HEK293 (cell line): ENCODE results near the gene SP2.

ENCODE experiments used
- CTCF ChIA-PET: fragments of 350-600 bp; formaldehyde crosslinking; extraction: SDS; loops from one replicate; lab custom pipeline; 2021; ENCODE audit warnings: antibody characterized with exemption; lab: Yijun Ruan, JAX
- POLR2A ChIA-PET: fragments of 300-600 bp; formaldehyde crosslinking; extraction: SDS; loops from one replicate; lab custom pipeline; 2020; ENCODE audit warnings: antibody characterized with exemption, inconsistent platforms; lab: Yijun Ruan, JAX
- H3K27ac ChIP-seq: fragments of 200-500 bp; sonication (Bioruptor generic); 2 replicates; pipeline ENCODE4 v1.5.1; 2014; ENCODE audit warnings: low read depth, low read length, control low read depth, inconsistent platforms; ENCODE audit errors: extremely low read depth
- H3K36me3 ChIP-seq, 2 experiments: fragments of 200-500 bp in 1 of 2; sonication (Bioruptor generic) in 1 of 2; 1 replicate in 1 of 2; 2 replicates in 1 of 2; pipeline ENCODE4 v1.5.1; 2014 to 2017; ENCODE audit warnings: inconsistent platforms in 2 of 2, low read length in 2 of 2; ENCODE audit not compliant: control insufficient read depth in 2 of 2, insufficient read depth in 1 of 2
- H3K4me1 ChIP-seq: fragments of 200-500 bp; sonication (Bioruptor generic); 2 replicates; pipeline ENCODE4 v1.5.1; 2014; ENCODE audit warnings: mild to moderate bottlenecking, low read length, inconsistent platforms; ENCODE audit not compliant: control insufficient read depth, insufficient read depth
- H3K4me3 ChIP-seq: 2 replicates; pipeline ENCODE4 v1.5.1; 2011; ENCODE audit warnings: low read depth, mild to moderate bottlenecking, control low read depth, low read length, moderate library complexity
- H3K9me3 ChIP-seq: fragments of 200-500 bp; sonication (Bioruptor generic); 2 replicates; pipeline ENCODE4 v1.5.1; 2014; ENCODE audit warnings: low read depth, low read length, inconsistent platforms; ENCODE audit not compliant: control insufficient read depth, insufficient read depth
- GLI2 ChIP-seq: fragments of 450-650 bp; formaldehyde crosslinking; IDR thresholded peaks from 2 replicates; pipeline ENCODE4; 2017; ENCODE audit warnings: missing biosample characterization, missing genetic modification characterization, low read depth, borderline replicate concordance
- GLIS2 ChIP-seq: fragments of 450-650 bp; formaldehyde crosslinking; IDR thresholded peaks from 2 replicates; pipeline ENCODE4 v1.5.1; 2016; ENCODE audit warnings: missing biosample characterization, missing genetic modification characterization
- HIC1 ChIP-seq: fragments of 450-650 bp; formaldehyde crosslinking; IDR thresholded peaks from 2 replicates; pipeline ENCODE4 v1.5.1; 2016; ENCODE audit warnings: missing biosample characterization, missing genetic modification characterization
- KLF10 ChIP-seq: fragments of 450-650 bp; IDR thresholded peaks from 2 replicates; pipeline ENCODE4 v1.5.1; 2018; ENCODE audit warnings: missing biosample characterization, mild to moderate bottlenecking, missing genetic modification characterization
- MZF1 ChIP-seq: fragments of 450-650 bp; formaldehyde crosslinking; IDR thresholded peaks from 2 replicates; pipeline ENCODE4 v1.5.1; 2017; ENCODE audit warnings: missing biosample characterization, missing genetic modification characterization, borderline replicate concordance
- PATZ1 ChIP-seq: fragments of 450-650 bp; formaldehyde crosslinking; IDR thresholded peaks from 2 replicates; pipeline ENCODE4 v1.5.1; 2016; ENCODE audit warnings: missing biosample characterization, missing genetic modification characterization
- PRDM1 ChIP-seq: fragments of 450-650 bp; formaldehyde crosslinking; IDR thresholded peaks from 2 replicates; pipeline ENCODE4; 2016; ENCODE audit warnings: missing biosample characterization, missing genetic modification characterization
- SP2 ChIP-seq: fragments of 450-650 bp; formaldehyde crosslinking; IDR thresholded peaks from 2 replicates; pipeline ENCODE4 v1.5.1; 2016; ENCODE audit warnings: missing biosample characterization, missing genetic modification characterization
- SP3 ChIP-seq: fragments of 450-650 bp; formaldehyde crosslinking; IDR thresholded peaks from 2 replicates; pipeline ENCODE4 v1.5.1; 2016; ENCODE audit warnings: missing biosample characterization, missing genetic modification characterization
- ZBTB48 ChIP-seq: fragments of 450-650 bp; formaldehyde crosslinking; IDR thresholded peaks from 2 replicates; pipeline ENCODE4 v1.5.1; 2016; ENCODE audit warnings: missing biosample characterization, missing genetic modification characterization
- ZBTB7A ChIP-seq: fragments of 450-650 bp; formaldehyde crosslinking; IDR thresholded peaks from 2 replicates; pipeline ENCODE4 v1.5.1; 2016; ENCODE audit warnings: low read depth, missing biosample characterization, missing genetic modification characterization
- ZBTB8A ChIP-seq: fragments of 450-650 bp; formaldehyde crosslinking; IDR thresholded peaks from 2 replicates; pipeline ENCODE4 v1.5.1; 2016; ENCODE audit warnings: missing biosample characterization, missing genetic modification characterization
- ZFP37 ChIP-seq: fragments of 450-650 bp; formaldehyde crosslinking; IDR thresholded peaks from 2 replicates; pipeline ENCODE4 v1.5.1; 2016; ENCODE audit warnings: missing biosample characterization, missing genetic modification characterization
- ZNF23 ChIP-seq: fragments of 450-650 bp; formaldehyde crosslinking; IDR thresholded peaks from 2 replicates; pipeline ENCODE4 v1.5.1; 2016; ENCODE audit warnings: missing biosample characterization, missing genetic modification characterization, borderline replicate concordance
- ZNF24 ChIP-seq: fragments of 450-650 bp; formaldehyde crosslinking; IDR thresholded peaks from 2 replicates; pipeline ENCODE4 v1.5.1; 2016; ENCODE audit warnings: missing biosample characterization, missing genetic modification characterization
- ZNF302 ChIP-seq: fragments of 450-650 bp; formaldehyde crosslinking; IDR thresholded peaks from 2 replicates; pipeline ENCODE4 v1.5.1; 2016; ENCODE audit warnings: missing biosample characterization, missing genetic modification characterization, low read depth
- ZNF335 ChIP-seq: fragments of 450-650 bp; formaldehyde crosslinking; conservative IDR thresholded peaks from 2 replicates; pipeline ENCODE4 v1.5.1; 2016; ENCODE audit warnings: missing biosample characterization, missing genetic modification characterization
- ZNF362 ChIP-seq: fragments of 450-650 bp; formaldehyde crosslinking; IDR thresholded peaks from 2 replicates; pipeline ENCODE4 v1.5.1; 2016; ENCODE audit warnings: missing biosample characterization, missing genetic modification characterization
- ZNF391 ChIP-seq: fragments of 450-650 bp; formaldehyde crosslinking; IDR thresholded peaks from 2 replicates; pipeline ENCODE4 v1.5.1; 2016; ENCODE audit warnings: low read depth, missing biosample characterization, missing genetic modification characterization, borderline replicate concordance
- ZNF416 ChIP-seq: fragments of 450-650 bp; formaldehyde crosslinking; IDR thresholded peaks from 2 replicates; pipeline ENCODE4 v1.5.1; 2016; ENCODE audit warnings: missing biosample characterization, missing genetic modification characterization
- ZNF501 ChIP-seq: fragments of 450-650 bp; formaldehyde crosslinking; IDR thresholded peaks from 2 replicates; pipeline ENCODE4 v1.5.1; 2016; ENCODE audit warnings: missing biosample characterization, missing genetic modification characterization
- ZNF514 ChIP-seq: fragments of 450-650 bp; formaldehyde crosslinking; IDR thresholded peaks from 2 replicates; pipeline ENCODE4 v1.5.1; 2016; ENCODE audit warnings: missing biosample characterization, missing genetic modification characterization
- ZNF596 ChIP-seq: fragments of 450-650 bp; IDR thresholded peaks from 2 replicates; pipeline ENCODE4 v1.5.0; 2018; ENCODE audit warnings: missing biosample characterization, mild to moderate bottlenecking, missing genetic modification characterization, moderate library complexity
- ZNF600 ChIP-seq: fragments of 450-650 bp; formaldehyde crosslinking; IDR thresholded peaks from 2 replicates; pipeline ENCODE4 v1.5.1; 2016; ENCODE audit warnings: missing biosample characterization, missing genetic modification characterization
- ZNF626 ChIP-seq: fragments of 450-650 bp; sonication (Bioruptor Pico); formaldehyde crosslinking; IDR thresholded peaks from 2 replicates; pipeline ENCODE4 v1.5.1; 2018; ENCODE audit warnings: missing biosample characterization, missing genetic modification characterization, inconsistent platforms
- ZNF660 ChIP-seq: fragments of 450-650 bp; IDR thresholded peaks from 2 replicates; pipeline ENCODE4 v1.5.1; 2018; ENCODE audit warnings: missing biosample characterization, mild to moderate bottlenecking, missing genetic modification characterization
- ZNF747 ChIP-seq: fragments of 450-650 bp; formaldehyde crosslinking; IDR thresholded peaks from 2 replicates; pipeline ENCODE4 v1.5.1; 2016; ENCODE audit warnings: missing biosample characterization, missing genetic modification characterization
- ZNF76 ChIP-seq: fragments of 450-650 bp; formaldehyde crosslinking; IDR thresholded peaks from 2 replicates; pipeline ENCODE4; 2016; ENCODE audit warnings: low read depth, missing biosample characterization, missing genetic modification characterization, borderline replicate concordance

The SP2 gene

GRCh38 chr17:47895347-47895855, 635 bp upstream of the SP2 start (continued):
- TF ChIP-seq ZNF362 (tag by site-specific recombination) (no peak), ZNF660 (0 out of 2 replicates have a peak, but pooled peaks have one; percentile 53), ZBTB8A (tag by site-specific recombination) (peak; percentile 26), MZF1 (peak; percentile 73; the same call in 1 of the 2 replicates), ZNF747 (tag by site-specific recombination) (no peak), ZBTB7A (tag by site-specific recombination) (0 out of 2 replicates have a peak, but pooled peaks have one; percentile 56), ZNF501 (peak; percentile 80), SP2 (tag by site-specific recombination) (no peak), ZNF76 (tag by site-specific recombination) (peak; percentile 33; the same call in 1 of the 2 replicates), KLF10 (tag by site-specific recombination) (peak; percentile 8; the same call in 1 of the 2 replicates)
- TF ChIP-seq, all 188 proteins: peak for 17

GRCh38 chr17:47896672-47897490, 845 bp downstream of the SP2 start:
- peak overlapping the region; percentile 98 for H3K27ac ChIP-seq
- H3K4me1 ChIP-seq = peaks cover 4% of the 10 kb centered on the region; the same call in 1 of the 2 replicates
- H3K4me3 ChIP-seq = peak overlapping the region; percentile 95
- no peaks in the 10 kb centered on the region for H3K9me3 ChIP-seq
- TF ChIP-seq ZNF302 (tag by site-specific recombination) (no peak), ZNF391 (0 out of 2 replicates have a peak, but pooled peaks have one; percentile 28), GLI2 (no peak), ZNF626 (tag by site-specific recombination) (no peak), ZNF416 (tag by site-specific recombination) (no peak), PRDM1 (tag by site-specific recombination) (0 out of 2 replicates have a peak, but pooled peaks have one; percentile 23), ZNF24 (no peak), ZFP37 (tag by site-specific recombination) (0 out of 2 replicates have a peak, but pooled peaks have one; percentile 66), ZBTB48 (tag by site-specific recombination) (peak; percentile 45; the same call in 1 of the 2 replicates), ZNF335 (tag by site-specific recombination) (0 out of 2 replicates have a peak, but pooled peaks have one; percentile 42), ZNF23 (no peak), ZNF660 (0 out of 2 replicates have a peak, but pooled peaks have one; percentile 12), ZBTB8A (tag by site-specific recombination) (peak; percentile 82)
- POLR2A ChIA-PET = interaction anchor here (0.6 to 1.1 kb wide), 4 partner anchors 44 to 246 kb away, joined by 3 to 7 read pairs (median 4); partner anchors contain the start of genes CDK5RAP3, PNPO and SCRN2
- CTCF ChIA-PET = interaction anchor here (0.6 to 0.9 kb wide), 4 partner anchors 23 to 51 kb away, joined by 3 to 6 read pairs (median 3); partner anchors contain the start of gene SP6
- peaks cover 0 to 25% of the 10 kb centered on the region in 2 experiments; a peak in 2 of 3 replicates for H3K36me3 ChIP-seq

GRCh38 chr17:47897561-47897960, 1.5 kb downstream of the SP2 start:
- POLR2A ChIA-PET = interaction anchor here (1.1 kb wide), 2 partner anchors 56 to 73 kb away, joined by 3 to 4 read pairs; partner anchors contain the start of genes CDK5RAP3 and SCRN2
- TF ChIP-seq SP3 (tag by site-specific recombination) (no peak), ZNF600 (no peak), ZNF596 (tag by site-specific recombination) (no peak), PATZ1 (tag by site-specific recombination) (no peak), HIC1 (tag by site-specific recombination) (no peak), ZNF514 (tag by site-specific recombination) (no peak), GLIS2 (tag by site-specific recombination) (no peak)

More at GRCh38 chr17:47897561-47897960, 1.5 kb downstream of the SP2 start:
- peaks cover 0 to 27% of the 10 kb centered on the region in 2 experiments; a peak in 2 of 3 replicates for H3K36me3 ChIP-seq
- CTCF ChIA-PET = interaction anchor here (0.8 kb wide), 1 partner anchor 43 kb away, joined by 3 read pairs; no protein-coding TSS in a partner anchor
- peak overlapping the region; percentile 95; the same call in 1 of the 2 replicates for H3K4me3 ChIP-seq
- H3K27ac ChIP-seq = no peak overlapping the region
- H3K4me1 ChIP-seq = peaks cover 4% of the 10 kb centered on the region; the same call in 1 of the 2 replicates
- no peaks in the 10 kb centered on the region for H3K9me3 ChIP-seq
